Measurements from ENCODE around the gene KRT28.

DNA sequence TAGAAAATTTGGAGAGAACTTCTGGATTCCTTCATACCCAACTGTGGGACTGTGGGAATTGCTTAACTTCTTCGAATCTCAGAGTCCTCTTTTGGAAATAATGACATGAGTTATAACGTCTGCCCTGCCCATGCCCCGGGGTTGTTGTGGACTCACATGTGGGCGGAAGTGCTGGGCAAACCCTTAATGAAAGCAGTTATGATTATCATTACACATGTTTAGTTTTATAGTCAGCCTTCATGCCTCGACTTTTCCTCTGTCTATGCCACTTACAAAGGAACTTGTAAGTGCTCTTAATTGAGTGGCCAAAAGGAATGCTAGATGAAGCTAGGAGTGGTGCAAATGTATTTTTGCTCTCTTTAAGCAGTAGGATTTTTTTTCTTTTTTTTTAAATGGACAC, 21.3 kb downstream of the KRT28 start:
- TF ChIP-seq, protein P1, sequence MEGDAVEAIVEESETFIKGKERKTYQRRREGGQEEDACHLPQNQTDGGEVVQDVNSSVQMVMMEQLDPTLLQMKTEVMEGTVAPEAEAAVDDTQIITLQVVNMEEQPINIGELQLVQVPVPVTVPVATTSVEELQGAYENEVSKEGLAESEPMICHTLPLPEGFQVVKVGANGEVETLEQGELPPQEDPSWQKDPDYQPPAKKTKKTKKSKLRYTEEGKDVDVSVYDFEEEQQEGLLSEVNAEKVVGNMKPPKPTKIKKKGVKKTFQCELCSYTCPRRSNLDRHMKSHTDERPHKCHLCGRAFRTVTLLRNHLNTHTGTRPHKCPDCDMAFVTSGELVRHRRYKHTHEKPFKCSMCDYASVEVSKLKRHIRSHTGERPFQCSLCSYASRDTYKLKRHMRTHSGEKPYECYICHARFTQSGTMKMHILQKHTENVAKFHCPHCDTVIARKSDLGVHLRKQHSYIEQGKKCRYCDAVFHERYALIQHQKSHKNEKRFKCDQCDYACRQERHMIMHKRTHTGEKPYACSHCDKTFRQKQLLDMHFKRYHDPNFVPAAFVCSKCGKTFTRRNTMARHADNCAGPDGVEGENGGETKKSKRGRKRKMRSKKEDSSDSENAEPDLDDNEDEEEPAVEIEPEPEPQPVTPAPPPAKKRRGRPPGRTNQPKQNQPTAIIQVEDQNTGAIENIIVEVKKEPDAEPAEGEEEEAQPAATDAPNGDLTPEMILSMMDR (IDR thresholded peaks at IDR 0.05) = no peak
- no peak for TF ChIP-seq POLR2A (IDR thresholded peaks at IDR 0.05)
